Measurements from ENCODE around the gene RSPO1.

Gene RSPO1

DNA sequence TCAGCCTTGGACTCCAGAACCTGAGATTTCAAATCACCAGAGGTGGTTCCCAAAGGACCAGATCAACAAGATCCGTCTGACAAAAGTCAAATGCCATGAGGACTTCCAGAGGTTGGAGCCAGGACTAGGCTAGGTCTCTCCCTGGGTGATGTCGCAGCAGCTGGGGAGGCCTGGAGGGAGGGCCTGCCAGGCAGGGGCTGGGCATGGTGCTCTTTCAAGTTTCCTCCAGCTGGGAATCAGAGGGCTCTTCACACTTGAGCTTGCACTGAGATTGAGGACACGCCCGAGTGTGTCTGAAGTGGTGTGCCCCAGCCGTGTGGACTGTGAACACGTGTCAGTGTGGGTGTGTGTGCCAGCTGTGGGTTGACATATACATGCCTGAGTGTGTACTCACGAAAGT lies 21.3 kb upstream of the RSPO1 start:
- no peak for DNase-seq

- DNase-seq: no peak
These were observed 20.6 kb upstream of the RSPO1 start for GRCh38 chr1:37655274-37655673.

DNA sequence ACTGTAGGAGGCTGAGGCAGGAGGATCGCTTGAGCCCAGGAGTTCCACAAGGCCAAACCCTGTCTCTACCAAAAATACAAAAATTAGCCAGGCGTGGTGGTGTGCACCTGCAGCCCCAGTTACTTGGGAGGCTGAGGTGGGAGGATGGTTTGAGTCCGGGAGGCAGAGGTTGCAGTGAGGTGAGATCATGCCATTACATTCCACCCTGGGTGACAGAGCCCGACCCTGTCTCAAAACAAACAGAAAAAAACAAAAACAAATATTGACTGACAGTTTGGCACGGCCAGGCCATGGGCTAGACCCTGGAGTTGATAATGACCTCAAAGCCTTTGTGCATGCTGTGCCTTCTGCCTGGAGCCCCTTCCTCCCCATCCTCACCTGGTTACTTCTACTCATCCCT lies 19.2 kb upstream of the RSPO1 start:
- DNase-seq: no peak

DNA sequence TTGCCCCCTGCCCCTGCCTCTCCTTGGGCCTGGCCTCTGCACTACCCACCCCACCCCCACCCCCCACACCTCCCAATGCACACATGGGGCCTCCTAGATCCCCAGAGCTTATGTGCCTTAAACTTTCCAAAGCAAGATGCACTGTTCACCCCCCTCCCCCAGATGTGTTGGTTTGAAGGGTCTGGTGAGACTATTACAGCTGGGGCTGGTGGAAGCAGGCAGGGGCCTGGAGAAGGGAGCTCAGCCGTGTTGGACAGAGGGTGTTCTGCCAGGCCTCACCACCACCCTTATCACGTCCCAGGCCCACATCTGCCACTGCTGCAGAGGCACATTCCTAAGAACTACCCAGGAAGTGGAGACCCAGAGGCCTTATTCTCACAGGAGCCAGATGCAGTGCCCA lies 18.3 kb upstream of the RSPO1 start:
- no peak for DNase-seq

GRCh38 chr1:37651803-37652202 lies 17.1 kb upstream of the RSPO1 start:
- DNase-seq: no peak

DNA sequence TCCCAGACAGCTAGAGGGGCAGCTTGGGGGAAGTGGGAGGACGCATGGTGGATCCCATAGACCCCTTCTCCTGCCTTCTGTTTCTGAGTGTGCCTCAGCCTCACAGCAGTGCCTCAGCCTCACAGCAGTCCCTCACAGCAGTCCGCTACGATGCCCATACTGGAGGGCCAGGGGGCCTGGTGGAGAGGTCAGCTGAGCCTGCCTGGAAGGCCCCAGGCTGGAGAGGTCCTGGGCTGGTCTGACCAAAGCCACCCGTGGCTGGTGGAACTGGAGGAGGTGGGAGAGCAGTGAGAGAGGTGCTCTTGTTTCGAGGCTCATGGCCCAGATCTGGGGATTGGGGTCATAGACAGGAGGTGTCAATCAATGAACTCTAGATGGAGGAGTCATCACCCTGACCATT lies 16.0 kb upstream of the RSPO1 start:
- DNase-seq: no peak

GRCh38 chr1:37650173-37650572 lies 15.5 kb upstream of the RSPO1 start:
- no peak for DNase-seq

- no peak for DNase-seq
These were observed 12.6 kb upstream of the RSPO1 start for GRCh38 chr1:37647281-37647680.

DNA sequence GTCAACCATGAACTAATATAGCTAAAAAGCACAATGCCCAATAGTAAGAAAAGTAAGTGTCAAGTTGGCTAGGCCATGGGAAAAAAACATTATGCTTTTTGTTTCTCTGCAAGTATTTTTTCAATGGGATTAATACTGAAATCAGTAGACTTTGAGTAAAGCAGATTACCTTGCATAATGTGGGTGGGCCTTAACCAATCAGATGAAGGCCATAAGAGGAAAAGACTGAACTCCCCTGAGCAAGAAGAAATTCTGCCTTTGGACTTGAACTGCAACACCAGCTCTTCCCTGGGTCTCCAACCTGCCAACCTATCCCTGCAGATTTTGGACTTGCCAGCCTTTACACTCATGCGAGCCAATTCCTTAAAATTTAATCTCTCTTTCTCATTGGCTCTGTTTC lies 6.4 kb upstream of the RSPO1 start:
- no peak for DNase-seq

DNA sequence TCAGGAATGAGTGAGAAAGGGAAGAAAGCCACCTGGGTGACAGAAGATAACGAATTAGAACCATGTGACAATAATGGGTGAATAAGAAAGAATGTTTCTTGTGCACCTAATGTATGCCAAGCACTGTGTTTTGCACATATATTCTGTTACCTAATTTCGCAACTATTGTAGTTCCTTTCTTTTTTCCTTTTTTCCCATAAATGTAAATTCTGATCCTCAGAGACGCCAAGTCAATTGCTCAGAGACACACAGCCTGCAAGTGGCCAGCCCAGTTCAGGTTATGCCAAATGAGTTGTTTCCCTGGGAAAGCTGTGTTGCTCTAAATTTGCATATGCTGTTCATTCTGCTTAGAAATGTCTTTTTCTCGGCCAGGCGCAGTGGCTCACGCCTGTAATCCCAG lies 1.7 kb upstream of the RSPO1 start:
- DNase-seq: no peak

GRCh38 chr1:37634992-37635902 lies 555 bp upstream of the RSPO1 start:
- DNase-seq: no peak

GRCh38 chr1:37633938-37634243 lies 801 bp downstream of the RSPO1 start:
- DNase-seq: no peak

DNA sequence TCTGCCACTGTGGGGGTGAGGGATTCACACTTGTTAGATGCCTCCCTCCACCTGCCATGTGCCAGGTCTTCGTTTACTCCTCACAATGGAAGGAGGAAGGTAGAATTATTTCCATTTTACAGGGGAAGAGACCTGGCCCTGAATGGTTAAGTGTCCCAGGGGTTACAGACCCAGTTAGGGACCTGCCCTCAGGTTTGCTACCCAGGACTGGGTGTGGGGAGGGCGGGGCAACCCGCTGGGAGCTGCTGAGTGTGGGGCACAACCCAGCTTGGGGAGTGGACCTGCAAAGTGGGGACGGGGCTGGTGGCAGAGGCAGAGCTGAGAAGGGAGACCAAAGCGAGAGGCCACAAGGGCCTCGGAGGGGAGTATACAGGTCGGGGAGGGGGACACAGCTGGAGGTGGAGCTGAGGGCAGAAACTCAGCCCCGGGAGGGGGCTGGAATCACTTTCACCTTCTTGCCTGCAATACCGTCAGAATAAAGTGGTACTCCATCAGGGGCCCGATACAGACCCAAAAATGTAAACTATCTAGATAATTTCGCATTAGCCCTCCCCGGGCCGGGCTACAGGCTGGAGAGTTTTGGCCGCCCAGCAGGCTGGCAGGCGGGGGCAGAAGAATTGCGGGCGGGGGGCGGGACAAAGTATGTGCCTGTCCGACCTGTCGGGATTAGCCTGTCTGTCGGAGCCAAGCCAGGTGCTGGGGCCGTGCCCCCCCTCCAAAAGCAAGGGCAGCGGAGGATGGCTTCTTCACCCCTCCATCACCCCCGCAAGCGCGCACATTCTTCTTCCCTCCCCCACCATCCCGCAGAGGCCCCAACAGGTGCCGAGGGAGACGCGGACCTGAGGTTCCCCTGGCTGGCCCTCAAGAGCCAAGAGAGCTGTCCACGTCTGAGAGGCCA lies 1.4 kb downstream of the RSPO1 start:
- DNase-seq: no peak

DNA sequence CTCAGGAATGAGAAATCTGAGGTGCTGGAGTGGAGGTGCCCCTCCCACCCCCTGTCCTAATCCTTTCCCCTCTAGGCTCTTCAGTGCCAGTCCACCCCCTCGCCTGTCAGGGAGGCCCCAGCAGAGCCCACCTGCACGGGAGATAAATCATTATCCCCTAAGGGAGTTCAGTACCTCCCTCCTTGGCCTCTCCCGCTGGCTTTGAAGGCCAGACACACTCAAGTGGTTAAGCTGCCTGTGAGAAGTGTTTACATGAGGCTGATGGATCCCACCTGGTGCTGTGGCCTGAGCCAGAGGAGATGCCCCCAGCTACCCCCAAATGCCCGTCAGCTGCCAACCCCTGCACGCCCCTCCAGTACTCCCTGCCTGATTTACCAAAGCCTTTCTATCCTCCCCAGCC lies 3.7 kb downstream of the RSPO1 start:
- no peak for DNase-seq

DNA sequence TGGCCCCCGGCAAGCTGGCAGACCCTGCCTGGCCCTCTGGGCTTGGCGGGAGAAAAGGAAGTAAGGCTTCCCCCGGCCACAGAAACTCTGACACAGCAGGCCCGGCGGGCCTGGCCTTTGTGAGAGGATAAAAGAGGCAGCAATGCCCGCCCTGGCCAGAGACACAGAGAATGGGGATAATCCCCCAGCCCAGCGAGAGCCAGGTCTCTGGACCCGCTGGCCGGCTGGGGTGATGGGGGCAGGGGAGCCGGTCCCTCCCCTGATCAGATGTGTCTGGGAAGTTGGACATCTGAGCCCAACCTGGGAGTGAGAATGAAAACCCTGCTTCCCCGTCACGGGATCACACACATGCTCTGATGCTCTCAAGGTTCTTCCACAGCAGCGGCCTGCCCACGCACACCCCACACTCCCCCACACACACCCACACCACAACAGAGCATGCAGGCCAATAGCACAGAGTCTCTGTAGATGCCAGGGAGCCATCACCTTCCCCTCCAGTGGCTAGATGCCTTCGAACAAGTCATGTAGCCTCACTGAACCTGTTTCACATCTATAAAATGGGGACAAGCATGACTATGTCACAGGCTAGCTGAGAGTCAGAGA lies 4.2 kb downstream of the RSPO1 start:
- no peak for DNase-seq

DNA sequence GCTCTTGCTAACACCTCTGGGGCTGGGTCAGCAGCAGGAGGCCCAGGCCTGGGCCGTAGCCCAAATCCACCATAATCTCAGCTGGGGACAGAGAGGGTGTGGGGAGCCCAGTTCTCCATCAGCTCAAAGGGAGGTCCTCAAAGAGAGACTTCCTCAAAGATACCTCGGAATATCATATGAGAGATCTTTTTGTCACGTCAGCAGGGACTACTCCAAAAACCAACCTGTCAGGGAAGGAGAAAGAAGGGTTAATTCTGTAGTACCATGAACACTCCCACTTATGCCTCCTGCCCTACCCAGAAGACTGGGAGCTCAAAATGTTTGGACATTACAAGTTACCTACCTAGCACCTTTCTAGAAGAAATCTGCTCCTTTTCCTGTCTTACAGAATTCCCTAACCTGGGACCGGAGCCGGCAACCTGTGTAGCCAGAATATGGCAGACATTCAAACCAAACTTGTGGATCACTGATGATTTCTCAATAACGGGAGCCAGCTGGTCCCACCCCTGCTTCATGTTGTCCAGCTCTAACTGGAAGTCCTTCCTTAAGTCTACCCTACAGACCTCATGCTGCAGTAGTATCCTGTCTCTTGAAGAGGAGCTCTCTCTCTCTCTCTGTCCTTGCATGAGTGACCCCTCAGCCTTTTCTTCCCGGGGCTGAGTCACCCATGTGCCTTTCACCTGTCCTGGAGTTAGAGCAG lies 4.8 kb downstream of the RSPO1 start:
- no peak for DNase-seq

- DNase-seq: no peak
These were observed 5.7 kb downstream of the RSPO1 start for GRCh38 chr1:37629008-37629407.

GRCh38 chr1:37628026-37628556 lies 6.6 kb downstream of the RSPO1 start:
- DNase-seq: no peak

DNA sequence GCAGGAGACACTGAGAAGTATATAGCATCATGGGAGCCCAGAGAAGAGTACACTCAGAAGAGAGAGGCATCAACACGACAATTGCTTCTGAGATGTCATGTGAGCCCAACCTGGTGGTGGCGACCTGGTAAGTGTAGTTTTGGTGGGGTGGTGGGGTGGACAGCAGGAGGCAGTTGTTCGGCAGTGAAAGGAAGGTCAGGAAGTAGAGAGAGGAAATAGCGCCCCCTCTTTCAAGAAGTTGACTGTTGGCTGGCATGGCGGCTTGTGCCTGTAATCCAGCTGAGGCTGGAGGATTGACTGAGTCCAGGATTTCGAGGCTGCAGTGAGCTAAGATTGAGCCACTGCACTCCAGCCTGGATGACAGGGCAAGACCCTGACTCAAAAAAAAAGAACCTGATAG lies 12.6 kb downstream of the RSPO1 start:
- no peak for DNase-seq

GRCh38 chr1:37621326-37621870 lies 13.3 kb downstream of the RSPO1 start:
- no peak for DNase-seq

DNA sequence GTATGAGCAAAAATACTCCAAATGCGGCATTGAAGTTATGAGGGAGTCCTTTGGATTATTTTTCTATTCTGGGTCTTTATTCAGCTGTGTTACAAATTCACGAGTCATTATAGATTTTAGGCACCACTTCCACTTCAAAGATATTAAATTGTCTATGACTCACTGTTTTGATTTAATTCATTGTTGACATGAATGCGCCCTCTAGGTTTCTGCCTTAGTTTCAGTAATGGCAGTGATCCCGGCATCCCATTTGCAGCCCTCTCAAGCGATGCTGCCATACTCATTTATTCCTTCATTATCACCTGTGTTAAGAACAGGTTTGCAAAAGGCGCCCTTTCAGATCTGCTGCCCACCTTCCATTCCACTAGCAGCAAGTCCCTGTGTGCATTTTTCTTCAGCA lies 14.0 kb downstream of the RSPO1 start:
- DNase-seq: peak; percentile 23

DNA sequence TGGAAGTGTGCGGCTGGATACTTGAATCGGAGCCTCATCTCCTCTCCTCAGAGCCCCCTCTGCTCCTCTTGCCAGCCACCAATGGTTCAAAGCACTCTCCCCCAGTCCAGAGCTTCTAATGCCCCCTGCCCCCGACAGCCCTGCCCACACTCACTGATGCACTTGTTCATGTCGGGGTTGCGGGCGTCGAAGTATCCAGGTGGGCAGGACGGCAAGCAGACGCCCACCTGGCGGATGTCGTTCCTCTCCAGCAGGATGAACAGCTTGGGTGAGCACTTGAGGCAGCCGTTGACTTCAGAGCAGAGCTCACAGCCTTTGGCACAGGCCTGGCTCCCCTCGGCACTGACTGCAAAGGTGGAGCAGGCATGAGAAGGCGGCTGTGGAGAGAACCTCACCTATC lies 18.4 kb downstream of the RSPO1 start:
- no peak for DNase-seq

GRCh38 chr1:37614105-37614504 lies 20.6 kb downstream of the RSPO1 start:
- no peak for DNase-seq

All from NCI-H774 (cell line).